Astrocyte of the cerebellum (primary cell): ENCODE results near the gene CENPV.
"Not testable (repeated sequence)": the region's sequence is repeated elsewhere in the genome, so short reads cannot be mapped to it uniquely, and the experiment has no call there.

ENCODE experiments used
- DNase-seq: peaks from one replicate; pipeline ENCODE4 v3.0.0-alpha.2; 2011; ENCODE audit warnings: low read depth
- H3K4me3 ChIP-seq: 2 replicates; pipeline ENCODE4 v1.5.1; 2011; ENCODE audit warnings: mild to moderate bottlenecking, low read depth, low read length, moderate library complexity
- in situ Hi-C: cut with HindIII; loops from 2 replicates; pipeline ENCODE4 v1.10.0; 2017; ENCODE audit warnings: low sequenced_read_pairs
- TF ChIP-seq, protein P1 (sequence below): IDR thresholded peaks from 2 replicates; pipeline ENCODE4 v1.5.1; 2012; ENCODE audit warnings: low read length, low read depth, moderate library complexity, mild to moderate bottlenecking; ENCODE audit errors: missing control alignments

CENPV gene

DNA sequence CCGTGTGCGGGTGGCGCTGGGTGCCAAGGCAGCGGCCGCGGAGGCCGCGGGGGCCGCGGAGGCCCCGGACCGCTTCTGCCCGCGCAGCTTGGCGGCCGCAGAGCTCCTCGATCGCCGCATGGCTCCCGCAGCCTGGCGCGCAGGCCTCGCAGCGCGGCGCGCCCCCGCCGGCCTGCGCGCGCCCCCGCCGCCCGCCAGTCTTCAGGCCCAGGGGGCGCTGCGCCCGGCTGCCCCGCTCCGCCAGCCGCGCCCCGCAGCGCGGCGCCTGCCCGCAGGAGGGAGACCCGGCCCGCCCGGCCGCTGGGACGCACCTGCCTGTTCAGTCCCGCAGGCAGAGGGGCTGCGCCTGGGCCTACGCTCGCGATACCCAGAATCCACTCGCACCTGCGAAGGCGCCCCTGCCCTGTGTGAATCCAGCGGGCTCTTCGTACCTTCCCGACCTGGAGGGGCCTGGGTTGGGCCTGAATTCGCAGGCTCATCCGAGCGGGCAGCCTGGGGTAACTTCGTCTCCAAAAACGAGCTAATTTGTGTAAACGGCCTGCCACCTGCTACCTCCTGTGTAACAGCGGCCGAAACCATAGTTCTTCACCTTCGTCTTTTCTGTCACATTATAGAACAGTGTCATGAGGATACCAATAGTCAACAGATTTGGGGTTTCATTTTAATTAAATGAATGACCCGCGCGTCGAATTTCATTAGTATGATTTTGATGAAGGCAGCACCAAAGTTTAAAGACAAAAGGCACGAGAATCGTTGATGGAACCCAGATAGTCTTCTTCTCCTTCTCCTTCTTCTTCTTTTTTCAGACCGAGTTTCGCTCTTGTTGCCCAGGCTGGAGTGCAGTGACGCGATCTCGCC is at the start of gene CENPV:
Gene CENPV, minus strand, starts transcription at position 153 of the 858 bp plus-strand sequence. Its CDS starts 33 bp downstream, at position 120.
- peak within 1 kb of the TSS; percentile 53 for H3K4me3 ChIP-seq
- TF ChIP-seq, protein P1, sequence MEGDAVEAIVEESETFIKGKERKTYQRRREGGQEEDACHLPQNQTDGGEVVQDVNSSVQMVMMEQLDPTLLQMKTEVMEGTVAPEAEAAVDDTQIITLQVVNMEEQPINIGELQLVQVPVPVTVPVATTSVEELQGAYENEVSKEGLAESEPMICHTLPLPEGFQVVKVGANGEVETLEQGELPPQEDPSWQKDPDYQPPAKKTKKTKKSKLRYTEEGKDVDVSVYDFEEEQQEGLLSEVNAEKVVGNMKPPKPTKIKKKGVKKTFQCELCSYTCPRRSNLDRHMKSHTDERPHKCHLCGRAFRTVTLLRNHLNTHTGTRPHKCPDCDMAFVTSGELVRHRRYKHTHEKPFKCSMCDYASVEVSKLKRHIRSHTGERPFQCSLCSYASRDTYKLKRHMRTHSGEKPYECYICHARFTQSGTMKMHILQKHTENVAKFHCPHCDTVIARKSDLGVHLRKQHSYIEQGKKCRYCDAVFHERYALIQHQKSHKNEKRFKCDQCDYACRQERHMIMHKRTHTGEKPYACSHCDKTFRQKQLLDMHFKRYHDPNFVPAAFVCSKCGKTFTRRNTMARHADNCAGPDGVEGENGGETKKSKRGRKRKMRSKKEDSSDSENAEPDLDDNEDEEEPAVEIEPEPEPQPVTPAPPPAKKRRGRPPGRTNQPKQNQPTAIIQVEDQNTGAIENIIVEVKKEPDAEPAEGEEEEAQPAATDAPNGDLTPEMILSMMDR: no peak
- DNase-seq: no peak
- in situ Hi-C loops: loop anchor here (5.0 kb wide), 1 partner anchor 66 kb away; no protein-coding TSS in a partner anchor

DNA sequence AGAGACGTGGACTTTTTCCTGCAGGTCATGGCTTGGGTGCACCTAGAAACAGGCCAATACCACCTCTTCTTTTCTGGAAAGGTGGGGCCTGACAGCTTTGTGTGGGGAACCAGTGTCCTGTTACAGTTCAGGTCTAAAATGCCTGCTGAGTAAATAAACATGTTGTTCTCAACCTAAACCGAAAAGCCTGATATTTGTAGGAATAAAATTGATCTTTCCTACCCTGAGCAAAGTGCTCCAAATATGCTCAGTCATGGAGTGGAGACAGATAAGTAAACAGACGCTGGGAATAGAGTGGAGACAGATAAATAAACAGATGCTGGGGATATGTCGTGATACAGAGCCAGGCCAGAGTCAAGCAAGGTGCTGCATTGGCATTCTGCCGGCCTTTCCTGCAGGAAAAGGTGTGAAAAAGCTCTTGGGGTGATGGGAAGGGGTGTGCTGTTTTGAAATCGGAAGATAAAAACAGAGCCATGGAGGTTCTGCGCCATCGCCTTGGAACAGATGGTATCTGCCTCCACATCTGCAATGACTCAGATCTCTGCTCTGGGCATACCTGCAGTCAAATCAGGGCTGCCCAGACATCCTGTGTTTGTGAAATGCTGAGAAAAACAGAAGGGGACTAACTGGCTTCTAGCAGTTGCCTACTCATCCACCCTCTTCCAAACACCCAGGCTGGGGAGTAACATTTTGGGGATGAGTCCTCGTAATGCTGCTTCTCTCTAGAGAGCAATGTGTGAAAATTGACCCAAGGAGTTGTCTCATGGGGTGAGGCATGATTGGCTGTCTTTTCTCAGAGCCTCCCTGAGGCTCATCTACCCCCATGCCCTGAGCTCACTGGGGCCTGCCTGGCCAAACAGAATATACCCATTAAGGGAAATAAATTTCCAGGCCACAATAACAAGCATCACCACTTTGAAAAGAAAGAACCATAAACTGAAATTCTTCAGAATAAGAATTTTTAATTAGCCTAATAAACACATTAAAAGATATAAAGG is 45.3 kb upstream of the CENPV start:
- in situ Hi-C loops: no loop called here
- DNase-seq: no peak

DNA sequence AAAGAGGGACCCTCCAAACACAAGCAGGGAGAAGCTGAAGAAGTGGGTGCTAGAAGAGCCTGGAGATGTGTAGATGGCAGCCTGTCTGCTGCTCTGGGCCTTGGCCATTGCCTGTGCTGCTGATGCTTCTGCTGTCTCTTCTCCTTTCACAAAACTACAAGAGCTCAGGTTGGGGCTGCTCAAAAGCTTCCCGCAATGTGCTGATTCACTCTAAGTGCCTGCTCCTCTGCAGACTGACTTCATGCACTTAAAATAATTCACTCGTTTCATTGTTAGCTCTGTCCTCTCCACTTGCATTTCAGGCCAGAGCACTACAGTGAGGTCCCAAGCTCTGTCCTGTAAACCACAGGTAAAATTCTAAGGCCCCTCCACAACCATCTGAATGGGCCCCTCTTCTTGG is 43.4 kb upstream of the CENPV start:
- DNase-seq, in situ Hi-C loops, H3K4me3 ChIP-seq: not testable (repeated sequence)

More for the DNA sequence above, 45.3 kb upstream of the CENPV start:
- TF ChIP-seq, protein P1: no peak
- H3K4me3 ChIP-seq: no peak overlapping the region

DNA sequence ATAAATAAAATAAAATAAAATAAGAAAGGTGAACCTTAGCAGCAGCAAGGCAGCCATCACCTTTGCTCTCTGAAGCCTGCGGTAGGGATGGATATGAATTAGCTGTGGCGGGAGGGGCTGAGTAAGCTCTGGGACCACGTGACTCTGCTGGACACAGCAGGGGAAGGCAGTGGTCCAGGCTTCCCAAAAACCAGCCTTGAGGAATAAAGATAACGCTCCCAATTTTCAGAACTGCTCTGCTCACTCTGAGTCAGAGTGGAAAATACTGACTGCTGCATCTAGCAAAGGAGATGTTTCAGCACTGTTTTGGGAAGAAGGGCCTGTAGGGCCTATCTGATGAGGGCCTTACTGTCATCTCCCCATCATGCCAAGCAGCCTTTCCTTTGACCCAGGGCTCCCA is 42.6 kb upstream of the CENPV start:
- H3K4me3 ChIP-seq, DNase-seq, in situ Hi-C loops: not testable (repeated sequence)

DNA sequence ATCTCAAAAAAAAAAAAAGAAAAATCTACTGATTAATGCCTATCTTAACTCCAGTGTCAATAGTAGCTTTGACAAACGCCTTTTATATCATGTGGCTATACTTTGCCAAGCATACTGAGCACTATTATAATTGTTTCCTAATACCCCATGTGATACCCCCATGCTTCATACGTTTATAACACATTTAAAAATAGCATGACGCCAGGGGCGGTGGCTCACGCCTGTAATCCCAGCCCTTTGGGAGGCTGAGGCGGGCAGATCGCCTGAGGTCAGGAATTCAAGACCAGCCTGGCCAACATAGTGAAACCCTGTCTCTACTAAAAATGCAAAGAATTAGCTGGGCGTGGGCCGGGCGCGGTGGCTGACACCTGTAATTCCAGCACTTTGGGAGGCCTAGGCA is 39.2 kb upstream of the CENPV start:
- in situ Hi-C loops, H3K4me3 ChIP-seq, DNase-seq: not testable (repeated sequence)

DNA sequence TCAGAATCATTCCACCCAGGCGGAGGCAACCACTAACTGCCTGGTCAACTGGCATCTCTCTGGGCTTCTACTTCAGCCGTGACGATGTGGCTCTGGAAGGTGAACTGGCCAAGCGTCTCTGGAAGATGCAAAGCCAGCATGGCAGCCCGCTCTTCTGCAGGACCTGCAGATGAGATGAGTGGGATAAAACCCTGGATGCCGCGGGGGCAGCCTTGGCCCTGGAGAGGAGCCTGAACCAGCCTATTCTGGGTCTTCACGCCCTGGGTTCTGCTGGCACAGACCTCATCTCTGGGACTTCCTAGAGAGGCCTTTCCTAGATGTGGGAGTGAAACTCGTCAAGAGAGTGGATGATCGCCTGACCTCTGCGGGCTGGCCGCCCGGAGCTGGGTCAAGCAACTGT is 38.2 kb upstream of the CENPV start:
- in situ Hi-C loops: no loop called here
- no peak for DNase-seq
- H3K4me3 ChIP-seq: no peak overlapping the region
- TF ChIP-seq, protein P1: no peak

DNA sequence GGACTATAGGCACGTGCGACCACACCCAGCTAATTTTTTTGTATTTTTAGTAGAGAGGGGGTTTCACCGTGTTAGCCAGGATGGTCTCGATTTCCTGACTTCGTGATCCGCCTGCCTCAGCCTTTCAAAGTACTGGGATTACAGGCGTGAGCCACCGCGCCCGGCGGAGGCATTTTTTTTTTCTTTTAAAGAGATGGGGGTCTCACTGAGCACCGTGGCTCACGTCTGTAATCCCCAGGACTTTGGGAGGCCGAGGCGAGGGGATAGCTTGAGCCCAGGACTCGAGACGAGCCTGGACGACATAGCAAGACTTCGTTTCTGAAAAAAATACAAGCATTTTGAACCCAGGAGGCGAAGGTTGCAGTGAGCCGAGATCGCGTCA is 32.8 kb upstream of the CENPV start:
- H3K4me3 ChIP-seq: peak overlapping the region; percentile 42
- DNase-seq, in situ Hi-C loops: not testable (repeated sequence)

DNA sequence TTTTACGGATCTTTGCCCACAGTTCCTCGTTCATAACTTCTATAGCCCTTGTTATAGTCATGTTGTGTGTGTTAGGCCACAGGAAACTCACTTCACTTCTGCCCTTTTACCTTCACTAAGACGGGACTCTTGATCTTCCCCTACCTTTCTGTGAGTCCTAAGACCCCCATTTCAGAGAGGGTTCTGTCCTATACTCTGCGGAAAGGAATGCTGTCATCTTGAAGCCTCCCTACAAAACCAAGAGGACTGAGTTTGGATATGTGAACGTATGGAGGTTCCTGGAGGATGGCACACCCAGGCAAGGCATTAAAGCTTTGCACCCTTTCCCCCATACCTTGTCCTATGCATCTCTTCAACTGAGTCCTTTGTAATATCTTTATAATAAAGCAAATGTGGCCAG is 31.3 kb upstream of the CENPV start:
- in situ Hi-C loops: no loop called here
- TF ChIP-seq, protein P1: no peak
- no peak for DNase-seq
- H3K4me3 ChIP-seq: no peak overlapping the region
